ENCODE results near the gene GDF10.

Gene GDF10

DNA sequence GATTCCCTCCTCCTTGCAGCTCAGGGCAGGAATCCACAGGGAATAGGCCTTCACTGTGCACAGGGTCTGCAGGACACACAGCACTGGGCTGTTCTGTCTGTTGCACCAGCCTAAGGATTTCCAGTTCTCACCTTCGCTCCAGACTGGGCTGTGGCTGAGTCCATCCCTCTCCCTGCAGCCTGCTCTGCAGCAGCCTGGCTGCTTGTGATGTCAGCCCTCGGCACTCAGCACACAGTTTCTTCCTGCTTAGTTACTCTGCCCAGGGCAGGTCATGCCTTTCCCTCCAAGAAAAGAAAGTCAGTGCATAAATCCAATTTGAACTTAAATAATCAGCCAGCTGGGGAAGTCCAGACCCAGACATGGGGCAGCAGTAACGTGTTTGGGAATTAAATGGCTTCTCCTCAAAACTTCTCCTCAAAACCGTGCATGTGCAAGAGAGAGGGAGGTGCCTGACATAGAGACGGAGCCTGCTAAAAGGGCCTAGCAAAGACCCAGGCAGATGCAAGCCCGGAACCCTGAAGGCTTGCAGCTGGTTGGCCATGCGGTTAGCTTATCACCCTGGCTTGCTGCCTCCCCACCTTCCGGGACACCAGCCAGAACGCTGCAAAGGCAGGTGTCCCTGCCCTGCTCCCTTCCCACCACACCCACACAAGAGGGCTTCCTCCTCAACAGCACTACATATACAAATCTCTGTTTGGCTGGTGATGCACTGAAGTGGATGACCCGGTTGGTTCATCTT, 11.4 kb downstream of the GDF10 start:
- peak; percentile 11 to 57 for DNase-seq (ENCODE audit: low read depth in 1 of 2, low spot score in 1 of 2)
- Histone ChIP-seq H3K27me3 (ENCODE audit: insufficient read depth, poor library complexity, severe bottlenecking) (peaks cover 4% of the 10 kb centered on the region), H3K4me3 (replicated peaks; ENCODE audit: insufficient read depth, low read length) (no peak overlapping the region), H3K27ac (replicated peaks) (no peak overlapping the region)
- TF ChIP-seq POLR2AphosphoS5 (IDR thresholded peaks at IDR 0.05; ENCODE audit: low read depth) (peak; percentile 65; the same call in 1 of the 2 replicates), GABPA (IDR thresholded peaks at IDR 0.05; ENCODE audit: low read depth) (no peak)

DNA sequence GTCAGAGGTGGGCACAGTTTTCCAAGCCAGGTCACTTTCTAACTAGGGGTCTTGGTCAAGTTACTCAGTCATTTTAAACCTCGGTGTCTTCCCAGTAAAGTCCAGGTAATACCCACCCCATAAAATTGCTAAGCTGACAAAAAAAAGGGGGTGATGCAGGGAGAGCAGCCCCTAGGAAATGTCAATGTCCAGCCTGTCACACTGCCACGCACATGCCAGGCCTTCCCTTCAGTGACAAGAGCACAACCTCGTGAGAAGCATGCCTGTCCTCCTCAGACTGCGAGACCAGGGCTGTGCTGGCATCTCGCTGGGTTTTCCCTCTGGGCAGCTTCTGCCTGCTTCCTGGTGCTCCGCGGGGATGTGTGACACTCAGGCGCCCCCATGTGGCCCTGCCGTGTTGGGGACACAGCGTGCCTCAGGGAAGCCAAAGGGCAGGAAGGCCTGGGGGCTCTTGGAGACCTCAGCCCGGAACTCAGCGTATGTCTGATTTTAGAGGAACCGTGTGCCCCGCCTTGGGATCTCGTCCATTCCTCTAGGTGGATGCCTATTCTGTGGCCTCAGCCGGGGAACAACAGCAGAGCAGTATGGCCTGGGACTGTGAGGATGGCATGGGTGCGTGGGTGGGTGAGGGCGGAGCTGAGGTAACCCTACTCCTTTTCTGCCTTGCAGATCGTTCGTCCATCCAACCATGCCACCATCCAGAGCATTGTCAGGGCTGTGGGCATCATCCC, 12.1 kb downstream of the GDF10 start:
- DNase-seq (ENCODE audit: low read depth in 1 of 2, low spot score in 1 of 2): peak; percentile 43 to 80
- no peak overlapping the region for H3K27ac ChIP-seq (replicated peaks)
- H3K4me3 ChIP-seq (replicated peaks; ENCODE audit: insufficient read depth, low read length): no peak overlapping the region
- TF ChIP-seq SPI1 (IDR thresholded peaks at IDR 0.05; ENCODE audit: borderline replicate concordance, low read depth): no peak
- TF ChIP-seq, protein P1, sequence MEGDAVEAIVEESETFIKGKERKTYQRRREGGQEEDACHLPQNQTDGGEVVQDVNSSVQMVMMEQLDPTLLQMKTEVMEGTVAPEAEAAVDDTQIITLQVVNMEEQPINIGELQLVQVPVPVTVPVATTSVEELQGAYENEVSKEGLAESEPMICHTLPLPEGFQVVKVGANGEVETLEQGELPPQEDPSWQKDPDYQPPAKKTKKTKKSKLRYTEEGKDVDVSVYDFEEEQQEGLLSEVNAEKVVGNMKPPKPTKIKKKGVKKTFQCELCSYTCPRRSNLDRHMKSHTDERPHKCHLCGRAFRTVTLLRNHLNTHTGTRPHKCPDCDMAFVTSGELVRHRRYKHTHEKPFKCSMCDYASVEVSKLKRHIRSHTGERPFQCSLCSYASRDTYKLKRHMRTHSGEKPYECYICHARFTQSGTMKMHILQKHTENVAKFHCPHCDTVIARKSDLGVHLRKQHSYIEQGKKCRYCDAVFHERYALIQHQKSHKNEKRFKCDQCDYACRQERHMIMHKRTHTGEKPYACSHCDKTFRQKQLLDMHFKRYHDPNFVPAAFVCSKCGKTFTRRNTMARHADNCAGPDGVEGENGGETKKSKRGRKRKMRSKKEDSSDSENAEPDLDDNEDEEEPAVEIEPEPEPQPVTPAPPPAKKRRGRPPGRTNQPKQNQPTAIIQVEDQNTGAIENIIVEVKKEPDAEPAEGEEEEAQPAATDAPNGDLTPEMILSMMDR (IDR thresholded peaks at IDR 0.05; ENCODE audit: insufficient read depth, low read length): peak; percentile 77
- peaks cover 4% of the 10 kb centered on the region for H3K27me3 ChIP-seq (ENCODE audit: insufficient read depth, poor library complexity, severe bottlenecking)

DNA sequence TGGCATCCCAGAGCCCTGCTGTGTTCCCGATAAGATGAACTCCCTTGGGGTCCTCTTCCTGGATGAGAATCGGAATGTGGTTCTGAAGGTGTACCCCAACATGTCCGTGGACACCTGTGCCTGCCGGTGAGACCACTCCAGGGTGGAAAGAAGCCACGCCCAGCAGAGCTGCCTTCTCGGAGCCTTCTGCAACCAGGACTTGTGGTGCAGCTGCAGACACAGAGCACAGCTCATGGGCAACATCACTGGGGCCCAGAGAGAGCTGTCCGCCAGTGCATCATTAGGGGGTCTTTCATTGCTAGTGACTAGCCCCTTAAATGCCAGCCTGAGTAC, 12.6 kb downstream of the GDF10 start:
- no peak overlapping the region for H3K27ac ChIP-seq (replicated peaks)
- TF ChIP-seq, protein P1 (IDR thresholded peaks at IDR 0.05; ENCODE audit: insufficient read depth, low read length): no peak
- H3K4me3 ChIP-seq (replicated peaks; ENCODE audit: insufficient read depth, low read length): no peak overlapping the region
- DNase-seq (ENCODE audit: low read depth in 1 of 2, low spot score in 1 of 2): no peak
- H3K27me3 ChIP-seq (ENCODE audit: insufficient read depth, poor library complexity, severe bottlenecking): peaks cover 4% of the 10 kb centered on the region

DNA sequence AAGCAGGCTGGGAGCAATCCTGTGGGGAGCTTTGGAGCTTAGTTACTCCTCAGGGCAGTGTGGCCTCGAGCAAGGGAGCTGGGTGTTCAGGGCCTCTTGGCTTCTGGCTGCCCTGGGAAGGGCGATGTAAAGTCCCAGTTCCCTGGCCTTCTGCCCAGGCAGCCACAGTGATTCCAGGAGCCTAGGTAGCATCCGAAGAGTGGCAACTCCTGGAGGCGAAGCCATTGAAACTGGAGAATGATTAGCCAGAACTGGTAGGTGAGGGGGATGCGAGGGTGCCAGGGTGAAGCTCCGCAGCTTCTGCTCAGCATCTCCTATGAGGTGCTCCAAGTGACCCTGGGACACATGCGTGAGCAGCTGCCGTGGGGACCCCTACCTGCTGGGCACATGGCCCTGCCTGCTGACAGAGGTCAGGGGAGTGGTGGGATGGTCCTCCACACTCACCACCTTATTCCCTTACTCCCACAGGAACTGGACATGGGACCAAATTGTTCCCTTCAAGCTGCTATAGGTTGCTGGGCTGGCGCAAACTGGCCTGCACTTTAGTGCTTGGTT, 14.5 kb downstream of the GDF10 start:
- no peak for DNase-seq (ENCODE audit: low read depth in 1 of 2, low spot score in 1 of 2)
- Histone ChIP-seq H3K27me3 (ENCODE audit: insufficient read depth, poor library complexity, severe bottlenecking) (no peaks in the 10 kb centered on the region), H3K4me3 (replicated peaks; ENCODE audit: insufficient read depth, low read length) (no peak overlapping the region), H3K27ac (replicated peaks) (no peak overlapping the region)
- TF ChIP-seq GABPA (IDR thresholded peaks at IDR 0.05; ENCODE audit: low read depth) (no peak), SPI1 (IDR thresholded peaks at IDR 0.05; ENCODE audit: borderline replicate concordance, low read depth) (no peak), POLR2AphosphoS5 (IDR thresholded peaks at IDR 0.05; ENCODE audit: low read depth) (no peak)
- TF ChIP-seq, protein P1 (IDR thresholded peaks at IDR 0.05; ENCODE audit: insufficient read depth, low read length): no peak
- TF ChIP-seq, protein P2, sequence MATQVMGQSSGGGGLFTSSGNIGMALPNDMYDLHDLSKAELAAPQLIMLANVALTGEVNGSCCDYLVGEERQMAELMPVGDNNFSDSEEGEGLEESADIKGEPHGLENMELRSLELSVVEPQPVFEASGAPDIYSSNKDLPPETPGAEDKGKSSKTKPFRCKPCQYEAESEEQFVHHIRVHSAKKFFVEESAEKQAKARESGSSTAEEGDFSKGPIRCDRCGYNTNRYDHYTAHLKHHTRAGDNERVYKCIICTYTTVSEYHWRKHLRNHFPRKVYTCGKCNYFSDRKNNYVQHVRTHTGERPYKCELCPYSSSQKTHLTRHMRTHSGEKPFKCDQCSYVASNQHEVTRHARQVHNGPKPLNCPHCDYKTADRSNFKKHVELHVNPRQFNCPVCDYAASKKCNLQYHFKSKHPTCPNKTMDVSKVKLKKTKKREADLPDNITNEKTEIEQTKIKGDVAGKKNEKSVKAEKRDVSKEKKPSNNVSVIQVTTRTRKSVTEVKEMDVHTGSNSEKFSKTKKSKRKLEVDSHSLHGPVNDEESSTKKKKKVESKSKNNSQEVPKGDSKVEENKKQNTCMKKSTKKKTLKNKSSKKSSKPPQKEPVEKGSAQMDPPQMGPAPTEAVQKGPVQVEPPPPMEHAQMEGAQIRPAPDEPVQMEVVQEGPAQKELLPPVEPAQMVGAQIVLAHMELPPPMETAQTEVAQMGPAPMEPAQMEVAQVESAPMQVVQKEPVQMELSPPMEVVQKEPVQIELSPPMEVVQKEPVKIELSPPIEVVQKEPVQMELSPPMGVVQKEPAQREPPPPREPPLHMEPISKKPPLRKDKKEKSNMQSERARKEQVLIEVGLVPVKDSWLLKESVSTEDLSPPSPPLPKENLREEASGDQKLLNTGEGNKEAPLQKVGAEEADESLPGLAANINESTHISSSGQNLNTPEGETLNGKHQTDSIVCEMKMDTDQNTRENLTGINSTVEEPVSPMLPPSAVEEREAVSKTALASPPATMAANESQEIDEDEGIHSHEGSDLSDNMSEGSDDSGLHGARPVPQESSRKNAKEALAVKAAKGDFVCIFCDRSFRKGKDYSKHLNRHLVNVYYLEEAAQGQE (IDR thresholded peaks at IDR 0.05; ENCODE audit: insufficient replicate concordance, low read depth): no peak

DNA sequence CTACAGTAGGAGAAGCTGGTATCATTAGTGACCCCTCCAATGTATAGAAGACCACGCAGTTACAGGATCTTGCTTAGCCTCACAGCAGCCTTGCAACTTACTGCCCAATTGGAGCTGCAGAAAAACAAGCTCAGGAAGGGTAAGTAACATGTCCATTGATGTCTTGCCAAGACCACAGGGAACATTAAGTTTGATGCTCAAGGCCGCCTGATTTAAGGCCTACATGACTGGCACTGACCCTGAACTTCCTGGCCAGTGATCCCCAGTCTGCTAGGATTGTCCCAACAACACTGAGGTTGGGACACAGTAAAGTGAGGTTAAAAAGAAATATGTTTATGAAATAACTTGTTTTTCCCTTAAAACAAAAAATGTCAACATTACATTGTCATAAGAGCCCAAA, 15.4 kb downstream of the GDF10 start:
- no peaks in the 10 kb centered on the region for H3K27me3 ChIP-seq (ENCODE audit: insufficient read depth, poor library complexity, severe bottlenecking)
- TF ChIP-seq POLR2AphosphoS5 (IDR thresholded peaks at IDR 0.05; ENCODE audit: low read depth) (no peak), SPI1 (IDR thresholded peaks at IDR 0.05; ENCODE audit: borderline replicate concordance, low read depth) (no peak), GABPA (IDR thresholded peaks at IDR 0.05; ENCODE audit: low read depth) (no peak)
- TF ChIP-seq, protein P1 (IDR thresholded peaks at IDR 0.05; ENCODE audit: insufficient read depth, low read length): no peak
- TF ChIP-seq, protein P2 (IDR thresholded peaks at IDR 0.05; ENCODE audit: insufficient replicate concordance, low read depth): no peak
- no peak overlapping the region for H3K4me3 ChIP-seq (replicated peaks; ENCODE audit: insufficient read depth, low read length)
- DNase-seq (ENCODE audit: low read depth in 1 of 2, low spot score in 1 of 2): no peak
- no peak overlapping the region for H3K27ac ChIP-seq (replicated peaks)

Data from HL-60 (cell line).